ENCODE results near the gene TRAF3IP1.

DNA sequence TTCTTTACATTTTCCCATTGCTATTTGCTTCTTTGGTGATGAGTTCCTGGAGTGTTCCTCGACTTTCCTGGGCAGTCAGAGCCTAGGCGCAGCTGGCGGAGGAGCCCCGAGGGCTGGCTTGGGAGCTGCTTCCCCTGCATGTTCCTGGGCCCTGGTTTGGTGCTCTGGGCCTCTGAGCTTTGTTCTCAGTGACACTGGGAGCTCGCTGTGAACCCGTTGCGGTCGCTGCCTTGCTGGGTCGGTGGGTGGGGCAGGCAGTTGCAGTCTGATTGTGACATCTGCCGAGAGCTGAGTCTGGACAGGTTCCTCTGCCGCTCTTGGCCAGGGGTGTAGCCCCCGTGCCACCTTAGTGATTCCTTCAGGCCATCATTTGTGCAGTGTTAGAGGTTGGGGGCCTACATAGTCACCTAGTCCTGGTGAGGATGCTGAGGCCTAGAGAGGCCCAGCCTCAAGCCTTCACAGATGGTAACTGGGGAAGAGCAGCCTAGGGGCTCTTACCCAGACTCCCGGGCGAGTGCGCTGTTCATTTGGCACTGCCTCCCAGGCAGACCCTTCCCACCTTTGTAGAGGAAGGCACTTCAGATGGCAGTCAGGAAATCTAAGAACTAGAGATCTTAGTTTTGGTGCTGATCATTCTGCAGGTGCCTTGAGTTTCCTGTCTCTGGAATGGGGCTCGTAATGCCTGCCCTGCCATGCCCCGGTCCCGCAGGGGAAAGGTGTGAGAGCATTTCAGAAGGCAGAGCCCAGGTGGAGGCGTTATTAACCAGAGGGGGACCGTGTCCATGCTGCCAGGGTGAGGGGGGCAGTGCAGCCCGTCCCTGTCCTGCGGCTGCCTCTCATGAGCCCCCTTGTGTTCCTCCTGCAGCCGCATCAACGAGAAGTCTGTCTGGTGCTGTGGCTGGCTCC lies 114.8 kb downstream of the TRAF3IP1 start:
- no peak for TF ChIP-seq PKNOX1 (IDR thresholded peaks at IDR 0.05)
- TF ChIP-seq FOXK2 (IDR thresholded peaks at IDR 0.05), result no peak
- no peak for TF ChIP-seq NFRKB (IDR thresholded peaks at IDR 0.05)
- no peak for TF ChIP-seq SP1 (IDR thresholded peaks at IDR 0.05)
- TF ChIP-seq HDGF (IDR thresholded peaks at IDR 0.05; ENCODE audit: borderline replicate concordance), result no peak
- no peak for TF ChIP-seq ELF4 (IDR thresholded peaks at IDR 0.05)
- TF ChIP-seq BHLHE40 (IDR thresholded peaks at IDR 0.05; ENCODE audit: borderline replicate concordance), result no peak
- no peak for TF ChIP-seq TARDBP (IDR thresholded peaks at IDR 0.05)
- TF ChIP-seq FOXM1 (IDR thresholded peaks at IDR 0.05; ENCODE audit: borderline replicate concordance), result no peak
